Astrocyte (in vitro differentiated cells and primary cell): ENCODE measurements around the gene FAM222B. TPM values are rescaled to one million over a fixed set of nuclear protein-coding genes. Genes with fewer than 3 reads are reported as not detected.

ENCODE experiments used
- DNase-seq: peaks from one replicate; pipeline ENCODE4 v3.0.0-alpha.2; 2010; ENCODE audit warnings: low read depth
- FAIRE-seq: peaks from 2 replicates; lab custom pipeline; 2011; peaks lifted over from hg19 to GRCh38; lab: Jason Lieb, UNC
- H2AFZ ChIP-seq: 2 replicates; pipeline ENCODE4 v1.6.0; 2012; ENCODE audit warnings: low read depth, low read length, inconsistent platforms
- H3K27ac ChIP-seq: 2 replicates; pipeline ENCODE4 v1.5.1; 2011; ENCODE audit warnings: low read depth, low read length, inconsistent platforms
- H3K27me3 ChIP-seq: 2 replicates; pipeline ENCODE4 v1.6.0; 2011; ENCODE audit warnings: low read length, inconsistent platforms; ENCODE audit not compliant: insufficient read depth
- H3K36me3 ChIP-seq: 2 replicates; pipeline ENCODE4 v1.5.1; 2011; ENCODE audit warnings: low read length, inconsistent platforms; ENCODE audit not compliant: insufficient read depth
- H3K4me1 ChIP-seq: 2 replicates; pipeline ENCODE4 v1.5.1; 2011; ENCODE audit warnings: low read length, inconsistent platforms; ENCODE audit not compliant: insufficient read depth
- H3K4me2 ChIP-seq: 2 replicates; pipeline ENCODE4 v1.6.0; 2012; ENCODE audit warnings: low read length, inconsistent platforms
- H3K4me3 ChIP-seq: 2 replicates; pipeline ENCODE4 v1.5.1; 2011; ENCODE audit warnings: low read depth, mild to moderate bottlenecking, low read length, inconsistent platforms; ENCODE audit not compliant: insufficient read depth
- H3K79me2 ChIP-seq: 2 replicates; pipeline ENCODE4 v1.6.0; 2012; ENCODE audit warnings: mild to moderate bottlenecking, low read length, inconsistent platforms; ENCODE audit not compliant: insufficient read depth
- H3K9ac ChIP-seq: 2 replicates; pipeline ENCODE4 v1.6.0; 2012; ENCODE audit warnings: mild to moderate bottlenecking, low read length, inconsistent platforms
- H3K9me3 ChIP-seq: 2 replicates; pipeline ENCODE4 v1.5.1; 2012; ENCODE audit warnings: low read depth, mild to moderate bottlenecking, low read length, inconsistent platforms; ENCODE audit not compliant: insufficient read depth
- H4K20me1 ChIP-seq: 2 replicates; pipeline ENCODE4 v1.6.0; 2012; ENCODE audit warnings: low read length, inconsistent platforms; ENCODE audit not compliant: insufficient read depth
- H3K27ac Mint-ChIP-seq: one replicate; pipeline ENCODE4 v1.8.0; 2021; ENCODE audit warnings: mild to moderate bottlenecking, mixed read lengths; ENCODE audit not compliant: unreplicated experiment
- H3K27me3 Mint-ChIP-seq: one replicate; pipeline ENCODE4 v1.8.0; 2021; ENCODE audit warnings: low read depth, mixed read lengths; ENCODE audit not compliant: unreplicated experiment
- H3K36me3 Mint-ChIP-seq: one replicate; pipeline ENCODE4 v1.8.0; 2021; ENCODE audit warnings: low read depth, mixed read lengths; ENCODE audit not compliant: unreplicated experiment
- H3K4me1 Mint-ChIP-seq: one replicate; pipeline ENCODE4 v1.8.0; 2021; ENCODE audit warnings: low read depth, mixed read lengths; ENCODE audit not compliant: unreplicated experiment
- H3K4me3 Mint-ChIP-seq: one replicate; pipeline ENCODE4 v1.8.0; 2021; ENCODE audit warnings: mild to moderate bottlenecking, moderate library complexity, mixed read lengths; ENCODE audit not compliant: unreplicated experiment
- H3K9me3 Mint-ChIP-seq: one replicate; pipeline ENCODE4 v1.8.0; 2021; ENCODE audit warnings: mild to moderate bottlenecking, mixed read lengths; ENCODE audit not compliant: unreplicated experiment
- CTCF ChIP-seq: IDR thresholded peaks from 2 replicates; pipeline ENCODE4 v1.5.1; 2011; ENCODE audit warnings: low read depth, mild to moderate bottlenecking, inconsistent platforms, low read length, moderate library complexity; ENCODE audit not compliant: insufficient read depth
- EZH2 ChIP-seq: IDR thresholded peaks from 2 replicates; pipeline ENCODE4 v1.6.1; 2012; ENCODE audit warnings: mild to moderate bottlenecking, low read length, inconsistent platforms; ENCODE audit not compliant: insufficient read depth
- total RNA-seq: library from RNA; stranded (reverse); gene quantifications from 2 replicates; pipeline ENCODE4 v1.2.1, GENCODE V29; 2021

FAM222B gene
- total RNA-seq, 1 donor from 2014 or later, result 53.0 TPM

- Histone ChIP-seq H3K9me3 (no peaks in the 10 kb centered on the region), H3K79me2 (no peaks in the 10 kb centered on the region), H3K4me3 (no peak overlapping the region), H3K9ac (no peak overlapping the region), H4K20me1 (no peaks in the 10 kb centered on the region), H3K27me3 (no peaks in the 10 kb centered on the region), H2AFZ (no peak overlapping the region), H3K4me2 (no peak overlapping the region), H3K4me1 (no peaks in the 10 kb centered on the region), H3K27ac (no peak overlapping the region), H3K36me3 (no peaks in the 10 kb centered on the region)
- Mint-ChIP-seq H3K4me3 (no peak overlapping the region), H3K27me3 (peaks cover 7% of the 10 kb centered on the region), H3K4me1 (peaks cover 2% of the 10 kb centered on the region), H3K36me3 (peaks cover 14% of the 10 kb centered on the region), H3K27ac (no peak overlapping the region), H3K9me3 (no peaks in the 10 kb centered on the region)
- no peak for TF ChIP-seq CTCF
- no peak for TF ChIP-seq EZH2
- FAIRE-seq (no peak), DNase-seq (no peak)
Observed at GRCh38 chr17:28875848-28876550, 33.4 kb upstream of the FAM222B start.

- Mint-ChIP-seq H3K27ac (no peak overlapping the region), H3K27me3 (peaks cover 7% of the 10 kb centered on the region), H3K4me3 (no peak overlapping the region), H3K36me3 (peaks cover 7% of the 10 kb centered on the region), H3K9me3 (no peaks in the 10 kb centered on the region), H3K4me1 (peaks cover 2% of the 10 kb centered on the region)
- Histone ChIP-seq H3K4me1 (no peaks in the 10 kb centered on the region), H3K4me3 (no peak overlapping the region), H3K79me2 (no peaks in the 10 kb centered on the region), H3K27me3 (no peaks in the 10 kb centered on the region), H3K4me2 (no peak overlapping the region), H3K9ac (no peak overlapping the region), H2AFZ (no peak overlapping the region), H3K27ac (no peak overlapping the region), H4K20me1 (no peaks in the 10 kb centered on the region), H3K36me3 (no peaks in the 10 kb centered on the region), H3K9me3 (no peaks in the 10 kb centered on the region)
- no peak for TF ChIP-seq EZH2
- TF ChIP-seq CTCF, result no peak
- FAIRE-seq (no peak), DNase-seq (no peak)
Observed at GRCh38 chr17:28874750-28875149, 32.2 kb upstream of the FAM222B start.

- peaks cover 2% of the 10 kb centered on the region for H3K4me1 Mint-ChIP-seq
- Histone ChIP-seq H3K4me1 (no peaks in the 10 kb centered on the region), H3K27me3 (no peaks in the 10 kb centered on the region), H3K4me2 (no peak overlapping the region), H2AFZ (no peak overlapping the region), H4K20me1 (no peaks in the 10 kb centered on the region), H3K79me2 (no peaks in the 10 kb centered on the region), H3K9me3 (no peaks in the 10 kb centered on the region), H3K36me3 (no peaks in the 10 kb centered on the region), H3K27ac (no peak overlapping the region), H3K9ac (no peak overlapping the region), H3K4me3 (no peak overlapping the region)
- FAIRE-seq, result no peak
- peaks cover 7% of the 10 kb centered on the region for H3K27me3 Mint-ChIP-seq
- TF ChIP-seq EZH2, result no peak
- no peak for TF ChIP-seq CTCF
- DNase-seq, result no peak
- no peak overlapping the region for H3K4me3 Mint-ChIP-seq
- H3K9me3 Mint-ChIP-seq, result no peaks in the 10 kb centered on the region
- peaks cover 7% of the 10 kb centered on the region for H3K36me3 Mint-ChIP-seq
- H3K27ac Mint-ChIP-seq, result no peak overlapping the region
Observed at GRCh38 chr17:28873839-28874238, 31.2 kb upstream of the FAM222B start.
